Endodermal cell (in vitro differentiated cells): ENCODE results near the gene FBXL19. TPM values are rescaled to one million over a fixed set of nuclear protein-coding genes. Genes with fewer than 3 reads are reported as not detected.
A peak's percentile ranks its signal among the peaks of the same experiment; 100 is the strongest.

Source experiments
- DNase-seq: peaks from one replicate; pipeline ENCODE4 v3.0.0-alpha.2; 2017
- H3K27ac ChIP-seq: 2 replicates; pipeline ENCODE4 v1.5.1; 2013; ENCODE audit warnings: mild to moderate bottlenecking, low read depth, low read length, moderate library complexity
- H3K27me3 ChIP-seq: 2 replicates; pipeline ENCODE4 v1.6.1; 2013; ENCODE audit warnings: mild to moderate bottlenecking, low read length, moderate library complexity; ENCODE audit not compliant: insufficient read depth, control insufficient read depth, poor library complexity, severe bottlenecking
- H3K36me3 ChIP-seq: 2 replicates; pipeline ENCODE4 v1.7.0; 2013; ENCODE audit warnings: mild to moderate bottlenecking, low read length, moderate library complexity; ENCODE audit not compliant: control insufficient read depth, insufficient read depth
- H3K4me1 ChIP-seq: one replicate; pipeline ENCODE4 v1.7.0; 2013; ENCODE audit warnings: low read length; ENCODE audit not compliant: control insufficient read depth, insufficient read depth
- H3K4me3 ChIP-seq: 2 replicates; pipeline ENCODE4 v1.5.1; 2013; ENCODE audit warnings: mild to moderate bottlenecking, low read length, moderate library complexity
- H3K9ac ChIP-seq: 2 replicates; pipeline ENCODE4 v1.6.1; 2013; ENCODE audit warnings: mild to moderate bottlenecking, low read length, moderate library complexity; ENCODE audit not compliant: poor library complexity, severe bottlenecking; ENCODE audit errors: extremely low read depth
- H3K9me3 ChIP-seq: 2 replicates; pipeline ENCODE4 v1.6.1; 2013; ENCODE audit warnings: mild to moderate bottlenecking, low read length, moderate library complexity; ENCODE audit not compliant: control insufficient read depth
- H3K27ac Mint-ChIP-seq: 2 replicates; pipeline ENCODE4 v1.8.0; 2020; ENCODE audit warnings: mixed read lengths
- H3K27me3 Mint-ChIP-seq: 2 replicates; pipeline ENCODE4 v1.8.0; 2021; ENCODE audit warnings: mild to moderate bottlenecking, mixed read lengths; ENCODE audit not compliant: insufficient read depth
- H3K36me3 Mint-ChIP-seq: 2 replicates; pipeline ENCODE4 v1.8.0; 2020; ENCODE audit warnings: low read depth, mixed read lengths
- H3K4me1 Mint-ChIP-seq: 2 replicates; pipeline ENCODE4 v1.8.0; 2020; ENCODE audit warnings: mixed read lengths
- H3K4me3 Mint-ChIP-seq: 2 replicates; pipeline ENCODE4 v1.8.0; 2020; ENCODE audit warnings: mild to moderate bottlenecking, moderate library complexity, mixed read lengths
- H3K9me3 Mint-ChIP-seq: 2 replicates; pipeline ENCODE4 v1.8.0; 2020; ENCODE audit warnings: mild to moderate bottlenecking, mixed read lengths
- CTCF ChIP-seq: fragments of 200-600 bp; sonication (generic); conservative IDR thresholded peaks from 2 replicates; pipeline ENCODE4 v1.5.0; 2021; ENCODE audit warnings: antibody characterized with exemption, mild to moderate bottlenecking
- WGBS, 2 experiments: methylation state at CpG; one replicate each; pipeline versions ENCODE4 v1.1.5 to v1.1.7; 2013; ENCODE audit warnings: missing lambda C conversion rate in 2 of 2, mixed read lengths in 1 of 2; ENCODE audit not compliant: insufficient coverage in 1 of 2, insufficient read length in 1 of 2; 5-methylcytosine and 5-hydroxymethylcytosine counted together
- long read RNA-seq, 4 experiments: library from polyadenylated mRNA in 2 of 4; library from RNA in 1 of 4; library from capped mRNA in 1 of 4; stranded (forward) in 3 of 4; unstranded in 1 of 4; transcript quantifications; one replicate each; pipeline ENCODE4 v2.0.0, GENCODE V29; 2020 to 2021; ENCODE audit warnings: inconsistent platforms in 1 of 4
- polyA plus RNA-seq, 2 experiments: library from polyadenylated mRNA; stranded (reverse); fragments of 50-300 nt; gene quantifications; one replicate each; pipeline ENCODE4 v1.2.3, GENCODE V29; 2013
- total RNA-seq, 2 donors: library from RNA; stranded (reverse); fragmentation: NEBNext Ultra II Directional in 1 of 2; extraction: Animal tissue kit (Norgen Biotek cat#: 25700) in 1 of 2; gene quantifications; 2 replicates in 1 of 2; 3 replicates in 1 of 2; pipeline ENCODE4 v1.2.1, GENCODE V29; 2021

The FBXL19 gene
- 10 to 100 TPM; 74.0 to 84.3 TPM for total RNA-seq
- 49.4 TPM for polyA plus RNA-seq (2013, experiment 1 of 2)
- polyA plus RNA-seq (2013, experiment 2 of 2), result 46.5 TPM
- long read RNA-seq, experiment 1, partial matches to known transcripts, result 30 of 30 reads
- long read RNA-seq, experiment 1, other reads (novel, unspliced or antisense), result 0 of 30 reads
- long read RNA-seq, experiment 2, partial matches to known transcripts, result 1 of 7 reads
- long read RNA-seq, experiment 2, other reads (novel, unspliced or antisense), result 6 of 7 reads
- long read RNA-seq, experiment 3, result 0 reads
- long read RNA-seq, experiment 4, partial matches to known transcripts, result 0 of 6 reads
- long read RNA-seq, experiment 4, other reads (novel, unspliced or antisense), result 6 of 6 reads

- Histone ChIP-seq H3K27ac (peak within 1 kb of the TSS; percentile 97), H3K9ac (peak within 1 kb of the TSS; percentile 97), H3K4me1 (no peaks in the 10 kb centered on the region), H3K36me3 (peaks cover 11% of the 10 kb centered on the region), H3K9me3 (no peaks in the 10 kb centered on the region), H3K27me3 (no peaks in the 10 kb centered on the region), H3K4me3 (peak within 1 kb of the TSS; percentile 95)
- H3K27me3 Mint-ChIP-seq, result no peaks in the 10 kb centered on the region
- TF ChIP-seq CTCF, result no peak
- peak; percentile 88 for DNase-seq
- peak within 1 kb of the TSS; percentile 100 for H3K27ac Mint-ChIP-seq
- peaks cover 17% of the 10 kb centered on the region for H3K4me1 Mint-ChIP-seq
- H3K4me3 Mint-ChIP-seq, result peak within 1 kb of the TSS; percentile 92
- WGBS, 2 experiments, result 0% methylated on average over 10 of the region's 31 CpGs; no CpG with 5 or more reads in 1 of the 2 experiments
- H3K36me3 Mint-ChIP-seq, result peaks cover 12% of the 10 kb centered on the region
- no peaks in the 10 kb centered on the region for H3K9me3 Mint-ChIP-seq
Observed at GRCh38 chr16:30923554-30924075, at the start of gene FBXL19. FBXL19 (plus strand) TSS chr16:30923572; CDS start chr16:30925755, 2,183 bp downstream.

GRCh38 chr16:30874244-30874820 lies 49.0 kb upstream of the FBXL19 start:
- 45 to 58% methylated on average over 15 to 23 of the region's 23 CpGs for WGBS, 2 experiments
- Mint-ChIP-seq H3K27ac (peak overlapping the region; percentile 82), H3K4me1 (peaks cover 18% of the 10 kb centered on the region), H3K27me3 (peaks cover 28% of the 10 kb centered on the region), H3K36me3 (peaks cover 40% of the 10 kb centered on the region), H3K4me3 (peak overlapping the region; percentile 85), H3K9me3 (no peaks in the 10 kb centered on the region)
- no peak for DNase-seq
- peaks cover 4% of the 10 kb centered on the region for H3K4me1 ChIP-seq
- no peaks in the 10 kb centered on the region for H3K27me3 ChIP-seq
- no peak overlapping the region for H3K27ac ChIP-seq
- TF ChIP-seq CTCF, result no peak
- H3K9me3 ChIP-seq, result no peaks in the 10 kb centered on the region
- peak overlapping the region; percentile 86 for H3K4me3 ChIP-seq
- peak overlapping the region; percentile 85 for H3K9ac ChIP-seq
- H3K36me3 ChIP-seq, result peaks cover 51% of the 10 kb centered on the region

GRCh38 chr16:30874821-30875717 lies 48.3 kb upstream of the FBXL19 start:
- Mint-ChIP-seq H3K36me3 (peaks cover 40% of the 10 kb centered on the region), H3K27ac (peak overlapping the region; percentile 98), H3K27me3 (peaks cover 28% of the 10 kb centered on the region), H3K9me3 (no peaks in the 10 kb centered on the region), H3K4me3 (peak overlapping the region; percentile 85), H3K4me1 (peaks cover 18% of the 10 kb centered on the region)
- Histone ChIP-seq H3K4me3 (peak overlapping the region; percentile 86), H3K4me1 (peaks cover 4% of the 10 kb centered on the region), H3K27ac (peak overlapping the region; percentile 98), H3K9me3 (no peaks in the 10 kb centered on the region), H3K27me3 (no peaks in the 10 kb centered on the region), H3K9ac (peak overlapping the region; percentile 85), H3K36me3 (peaks cover 50% of the 10 kb centered on the region)
- peak; percentile 96 for DNase-seq
- TF ChIP-seq CTCF, result no peak
- 1% methylated on average over 35 to 85 of the region's 85 CpGs for WGBS, 2 experiments
